Astrocyte (in vitro differentiated cells and primary cell): ENCODE data around the gene POLD4. TPM values are rescaled to one million over a fixed set of nuclear protein-coding genes. Genes with fewer than 3 reads are reported as not detected.

Experiments
- DNase-seq: peaks from one replicate; pipeline ENCODE4 v3.0.0-alpha.2; 2010; ENCODE audit warnings: low read depth
- FAIRE-seq: peaks from 2 replicates; lab custom pipeline; 2011; peaks lifted over from hg19 to GRCh38; lab: Jason Lieb, UNC
- H2AFZ ChIP-seq: 2 replicates; pipeline ENCODE4 v1.6.0; 2012; ENCODE audit warnings: low read depth, low read length, inconsistent platforms
- H3K27ac ChIP-seq: 2 replicates; pipeline ENCODE4 v1.5.1; 2011; ENCODE audit warnings: low read depth, low read length, inconsistent platforms
- H3K27me3 ChIP-seq: 2 replicates; pipeline ENCODE4 v1.6.0; 2011; ENCODE audit warnings: low read length, inconsistent platforms; ENCODE audit not compliant: insufficient read depth
- H3K36me3 ChIP-seq: 2 replicates; pipeline ENCODE4 v1.5.1; 2011; ENCODE audit warnings: low read length, inconsistent platforms; ENCODE audit not compliant: insufficient read depth
- H3K4me1 ChIP-seq: 2 replicates; pipeline ENCODE4 v1.5.1; 2011; ENCODE audit warnings: low read length, inconsistent platforms; ENCODE audit not compliant: insufficient read depth
- H3K4me2 ChIP-seq: 2 replicates; pipeline ENCODE4 v1.6.0; 2012; ENCODE audit warnings: low read length, inconsistent platforms
- H3K4me3 ChIP-seq: 2 replicates; pipeline ENCODE4 v1.5.1; 2011; ENCODE audit warnings: low read depth, mild to moderate bottlenecking, low read length, inconsistent platforms; ENCODE audit not compliant: insufficient read depth
- H3K79me2 ChIP-seq: 2 replicates; pipeline ENCODE4 v1.6.0; 2012; ENCODE audit warnings: mild to moderate bottlenecking, low read length, inconsistent platforms; ENCODE audit not compliant: insufficient read depth
- H3K9ac ChIP-seq: 2 replicates; pipeline ENCODE4 v1.6.0; 2012; ENCODE audit warnings: mild to moderate bottlenecking, low read length, inconsistent platforms
- H3K9me3 ChIP-seq: 2 replicates; pipeline ENCODE4 v1.5.1; 2012; ENCODE audit warnings: low read depth, mild to moderate bottlenecking, low read length, inconsistent platforms; ENCODE audit not compliant: insufficient read depth
- H4K20me1 ChIP-seq: 2 replicates; pipeline ENCODE4 v1.6.0; 2012; ENCODE audit warnings: low read length, inconsistent platforms; ENCODE audit not compliant: insufficient read depth
- H3K27ac Mint-ChIP-seq: one replicate; pipeline ENCODE4 v1.8.0; 2021; ENCODE audit warnings: mild to moderate bottlenecking, mixed read lengths; ENCODE audit not compliant: unreplicated experiment
- H3K27me3 Mint-ChIP-seq: one replicate; pipeline ENCODE4 v1.8.0; 2021; ENCODE audit warnings: low read depth, mixed read lengths; ENCODE audit not compliant: unreplicated experiment
- H3K36me3 Mint-ChIP-seq: one replicate; pipeline ENCODE4 v1.8.0; 2021; ENCODE audit warnings: low read depth, mixed read lengths; ENCODE audit not compliant: unreplicated experiment
- H3K4me1 Mint-ChIP-seq: one replicate; pipeline ENCODE4 v1.8.0; 2021; ENCODE audit warnings: low read depth, mixed read lengths; ENCODE audit not compliant: unreplicated experiment
- H3K4me3 Mint-ChIP-seq: one replicate; pipeline ENCODE4 v1.8.0; 2021; ENCODE audit warnings: mild to moderate bottlenecking, moderate library complexity, mixed read lengths; ENCODE audit not compliant: unreplicated experiment
- H3K9me3 Mint-ChIP-seq: one replicate; pipeline ENCODE4 v1.8.0; 2021; ENCODE audit warnings: mild to moderate bottlenecking, mixed read lengths; ENCODE audit not compliant: unreplicated experiment
- CTCF ChIP-seq: IDR thresholded peaks from 2 replicates; pipeline ENCODE4 v1.5.1; 2011; ENCODE audit warnings: low read depth, mild to moderate bottlenecking, inconsistent platforms, low read length, moderate library complexity; ENCODE audit not compliant: insufficient read depth
- EZH2 ChIP-seq: IDR thresholded peaks from 2 replicates; pipeline ENCODE4 v1.6.1; 2012; ENCODE audit warnings: mild to moderate bottlenecking, low read length, inconsistent platforms; ENCODE audit not compliant: insufficient read depth
- total RNA-seq: library from RNA; stranded (reverse); gene quantifications from 2 replicates; pipeline ENCODE4 v1.2.1, GENCODE V29; 2021

Gene POLD4
- total RNA-seq, 1 donor from 2014 or later: 53.5 TPM

- peak overlapping the region; percentile 93 for H3K9ac ChIP-seq
- no peak for DNase-seq
- H4K20me1 ChIP-seq: peaks cover 25% of the 10 kb centered on the region
- peaks cover 57% of the 10 kb centered on the region for H3K4me1 ChIP-seq
- H3K36me3 Mint-ChIP-seq: no peaks in the 10 kb centered on the region
- H3K9me3 ChIP-seq: no peaks in the 10 kb centered on the region
- TF ChIP-seq CTCF (no peak), EZH2 (no peak)
- no peak overlapping the region for H2AFZ ChIP-seq
- peak overlapping the region; percentile 95 for H3K27ac ChIP-seq
- no peaks in the 10 kb centered on the region for H3K36me3 ChIP-seq
- H3K9me3 Mint-ChIP-seq: no peaks in the 10 kb centered on the region
- peak overlapping the region; percentile 50 for H3K4me3 ChIP-seq
- no peak for FAIRE-seq
- peaks cover 33% of the 10 kb centered on the region for H3K4me1 Mint-ChIP-seq
- peak overlapping the region; percentile 98 for H3K27ac Mint-ChIP-seq
- peak overlapping the region; percentile 91 for H3K4me3 Mint-ChIP-seq
- no peaks in the 10 kb centered on the region for H3K27me3 ChIP-seq
- H3K27me3 Mint-ChIP-seq: no peaks in the 10 kb centered on the region
- H3K4me2 ChIP-seq: peak overlapping the region; percentile 93
- H3K79me2 ChIP-seq: peaks cover 32% of the 10 kb centered on the region
These were observed 21.4 kb upstream of the POLD4 start for GRCh38 chr11:67374571-67375281.

GRCh38 chr11:67373648-67374570 is 20.6 kb upstream of the POLD4 start:
- peaks cover 40% of the 10 kb centered on the region for H3K79me2 ChIP-seq
- no peak overlapping the region for H2AFZ ChIP-seq
- Mint-ChIP-seq H3K36me3 (no peaks in the 10 kb centered on the region), H3K4me3 (peak overlapping the region; percentile 91), H3K27me3 (no peaks in the 10 kb centered on the region), H3K27ac (peak overlapping the region; percentile 98), H3K4me1 (peaks cover 38% of the 10 kb centered on the region), H3K9me3 (no peaks in the 10 kb centered on the region)
- peaks cover 57% of the 10 kb centered on the region for H3K4me1 ChIP-seq
- TF ChIP-seq EZH2 (no peak), CTCF (peak; percentile 11)
- FAIRE-seq (peak; percentile 84), DNase-seq (peak; percentile 99)
- H3K27me3 ChIP-seq: no peaks in the 10 kb centered on the region
- peak overlapping the region; percentile 93 for H3K4me2 ChIP-seq
- H3K36me3 ChIP-seq: no peaks in the 10 kb centered on the region
- peak overlapping the region; percentile 93 for H3K9ac ChIP-seq
- H3K4me3 ChIP-seq: peak overlapping the region; percentile 67
- no peaks in the 10 kb centered on the region for H3K9me3 ChIP-seq
- H3K27ac ChIP-seq: peak overlapping the region; percentile 95
- H4K20me1 ChIP-seq: peaks cover 34% of the 10 kb centered on the region
